H9 (cell line): ENCODE data around the gene LSP1. TPM values are rescaled to one million over a fixed set of nuclear protein-coding genes. Genes with fewer than 3 reads are reported as not detected.

ENCODE experiments used
- DNase-seq: peaks from one replicate; pipeline ENCODE4 v3.0.0-alpha.2; 2017
- H2AFZ ChIP-seq: one replicate; pipeline ENCODE4 v1.6.1; 2013; ENCODE audit warnings: mild to moderate bottlenecking, low read length, control low read depth, moderate library complexity
- H2AK5ac ChIP-seq: 2 replicates; pipeline ENCODE4 v1.6.1; 2013; ENCODE audit warnings: low read length, control low read depth, mixed read lengths; ENCODE audit not compliant: insufficient read length
- H2BK120ac ChIP-seq: one replicate; pipeline ENCODE4 v1.6.1; 2013; ENCODE audit warnings: low read depth, mild to moderate bottlenecking, low read length, control low read depth, inconsistent platforms; ENCODE audit not compliant: poor library complexity, severe bottlenecking
- H2BK12ac ChIP-seq: 2 replicates; pipeline ENCODE4 v1.6.1; 2013; ENCODE audit warnings: low read length, control low read depth, mixed read lengths, low read depth; ENCODE audit not compliant: insufficient read length
- H2BK15ac ChIP-seq: 2 replicates; pipeline ENCODE4 v1.6.1; 2013; ENCODE audit warnings: low read depth, low read length, control low read depth
- H2BK20ac ChIP-seq: one replicate; pipeline ENCODE4 v1.6.1; 2013; ENCODE audit warnings: low read depth, mild to moderate bottlenecking, low read length, control low read depth, inconsistent platforms; ENCODE audit not compliant: poor library complexity, severe bottlenecking
- H2BK5ac ChIP-seq: 2 replicates; pipeline ENCODE4 v1.6.1; 2013; ENCODE audit warnings: low read length, control low read depth, mixed read lengths; ENCODE audit not compliant: insufficient read length
- H3K14ac ChIP-seq: 2 replicates; pipeline ENCODE4 v1.6.1; 2013; ENCODE audit warnings: low read length, control low read depth; ENCODE audit not compliant: insufficient read depth
- H3K18ac ChIP-seq: 2 replicates; pipeline ENCODE4 v1.6.1; 2013; ENCODE audit warnings: low read depth, mild to moderate bottlenecking, mixed read lengths, low read length, control low read depth; ENCODE audit not compliant: insufficient read length
- H3K23ac ChIP-seq: 2 replicates; pipeline ENCODE4 v1.6.1; 2013; ENCODE audit warnings: low read length, control low read depth, mixed read lengths, low read depth; ENCODE audit not compliant: insufficient read length
- H3K23me2 ChIP-seq: 2 replicates; pipeline ENCODE4 v1.6.1; 2013; ENCODE audit warnings: low read depth, mild to moderate bottlenecking, mixed read lengths, low read length, control low read depth; ENCODE audit not compliant: insufficient read length, poor library complexity, severe bottlenecking
- H3K27ac ChIP-seq: 2 replicates; pipeline ENCODE4 v1.5.1; 2013; ENCODE audit warnings: low read length, control low read depth, mixed read lengths, low read depth; ENCODE audit not compliant: insufficient read length
- H3K27me3 ChIP-seq: 2 replicates; pipeline ENCODE4 v1.6.1; 2013; ENCODE audit warnings: low read length, control low read depth, inconsistent platforms; ENCODE audit not compliant: insufficient read depth
- H3K4ac ChIP-seq: 2 replicates; pipeline ENCODE4 v1.6.1; 2013; ENCODE audit warnings: low read depth, mild to moderate bottlenecking, control low read depth, inconsistent platforms, low read length, moderate library complexity
- H3K4me1 ChIP-seq: 2 replicates; pipeline ENCODE4 v1.6.1; 2013; ENCODE audit warnings: low read length, control low read depth, inconsistent platforms; ENCODE audit not compliant: insufficient read depth
- H3K4me2 ChIP-seq: 2 replicates; pipeline ENCODE4 v1.6.1; 2013; ENCODE audit warnings: low read length, control low read depth, mixed read lengths; ENCODE audit not compliant: insufficient read length, insufficient read depth
- H3K56ac ChIP-seq: 2 replicates; pipeline ENCODE4 v1.6.1; 2013; ENCODE audit warnings: low read depth, mild to moderate bottlenecking, mixed read lengths, low read length, control low read depth; ENCODE audit not compliant: insufficient read length
- H3K79me1 ChIP-seq: 2 replicates; pipeline ENCODE4 v1.6.1; 2013; ENCODE audit warnings: low read depth, mild to moderate bottlenecking, moderate library complexity, low read length, control low read depth, inconsistent platforms; ENCODE audit not compliant: insufficient read depth, poor library complexity, severe bottlenecking
- H3K79me2 ChIP-seq: 2 replicates; pipeline ENCODE4 v1.6.1; 2013; ENCODE audit warnings: low read length, control low read depth, inconsistent platforms; ENCODE audit not compliant: insufficient read depth
- H3K9ac ChIP-seq: 2 replicates; pipeline ENCODE4 v1.6.1; 2013; ENCODE audit warnings: low read length, control low read depth, mixed read lengths; ENCODE audit not compliant: insufficient read length; ENCODE audit errors: extremely low read depth
- H3K9me3 ChIP-seq: one replicate; pipeline ENCODE4 v1.6.1; 2013; ENCODE audit warnings: low read depth, low read length, inconsistent platforms; ENCODE audit not compliant: control insufficient read depth
- H3T11ph ChIP-seq: one replicate; pipeline ENCODE4 v1.6.1; 2013; ENCODE audit warnings: mild to moderate bottlenecking, low read length, control low read depth, inconsistent platforms
- H4K20me1 ChIP-seq: one replicate; pipeline ENCODE4 v1.6.1; 2013; ENCODE audit not compliant: control insufficient read depth, insufficient read length, insufficient read depth
- H4K5ac ChIP-seq: 2 replicates; pipeline ENCODE4 v1.6.1; 2013; ENCODE audit warnings: low read depth, mild to moderate bottlenecking, mixed read lengths, low read length, control low read depth; ENCODE audit not compliant: insufficient read length
- H4K8ac ChIP-seq: replicated peaks from 2 replicates; pipeline ENCODE4 v1.6.1; 2013; ENCODE audit warnings: low read length, control low read depth, mixed read lengths, low read depth; ENCODE audit not compliant: insufficient read length
- H4K91ac ChIP-seq: 2 replicates; pipeline ENCODE4 v1.6.1; 2013; ENCODE audit warnings: low read depth, mild to moderate bottlenecking, moderate library complexity, mixed read lengths, low read length, control low read depth; ENCODE audit not compliant: insufficient read length
- H3K27ac Mint-ChIP-seq, 3 experiments: 2 replicates in 2 of 3; 3 replicates in 1 of 3; pipeline ENCODE4 v1.8.0; 2020 to 2021; ENCODE audit warnings: mixed read lengths in 3 of 3, mild to moderate bottlenecking in 1 of 3, moderate library complexity in 1 of 3
- H3K27me3 Mint-ChIP-seq: 2 replicates; pipeline ENCODE4 v1.8.0; 2021; ENCODE audit warnings: low read depth, mild to moderate bottlenecking, moderate library complexity, mixed read lengths
- H3K36me3 Mint-ChIP-seq, 3 experiments: 2 replicates in 2 of 3; 3 replicates in 1 of 3; pipeline ENCODE4 v1.8.0; 2020 to 2021; ENCODE audit warnings: low read depth in 3 of 3, mixed read lengths in 3 of 3; ENCODE audit not compliant: insufficient read depth in 1 of 3
- H3K4me1 Mint-ChIP-seq, 2 experiments: 2 replicates each; pipeline ENCODE4 v1.8.0; 2020; ENCODE audit warnings: mixed read lengths in 2 of 2
- H3K4me3 Mint-ChIP-seq, 2 experiments: 2 replicates in 1 of 2; 3 replicates in 1 of 2; pipeline ENCODE4 v1.8.0; 2020 to 2021; ENCODE audit warnings: mild to moderate bottlenecking in 2 of 2, mixed read lengths in 2 of 2, moderate library complexity in 1 of 2
- H3K9me3 Mint-ChIP-seq, 2 experiments: 2 replicates in 1 of 2; 3 replicates in 1 of 2; pipeline ENCODE4 v1.8.0; 2020; ENCODE audit warnings: mild to moderate bottlenecking in 2 of 2, mixed read lengths in 2 of 2, moderate library complexity in 1 of 2
- CTCF ChIP-seq: fragments of 200-600 bp; sonication (generic); conservative IDR thresholded peaks from 3 replicates; pipeline ENCODE4 v1.8.0; 2021; ENCODE audit warnings: antibody characterized with exemption, mild to moderate bottlenecking
- WGBS: extraction: QIAGEN DNeasy Blood & Tissue Kit; methylation state at CpG from one replicate; pipeline ENCODE4 v1.1.7; 2013; ENCODE audit warnings: missing lambda C conversion rate, low lambda C conversion rate, mixed read lengths; ENCODE audit not compliant: insufficient read length; ENCODE audit errors: extremely low coverage; 5-methylcytosine and 5-hydroxymethylcytosine counted together
- total RNA-seq: library from RNA; stranded (reverse); gene quantifications from 2 replicates; pipeline ENCODE4 v1.2.1, GENCODE V29; 2021

Gene LSP1
- total RNA-seq, 1 experiment from 2014 or later, result not detected

- no peak overlapping the region for H3K4me2 ChIP-seq
- no peak overlapping the region for H3T11ph ChIP-seq
- H2BK5ac ChIP-seq, result no peak overlapping the region
- no peak overlapping the region for H2AFZ ChIP-seq
- WGBS, result no CpG with 5 or more reads among the region's 35 CpGs
- H3K23me2 ChIP-seq, result peaks cover 3% of the 10 kb centered on the region
- H3K36me3 Mint-ChIP-seq, result no peaks in the 10 kb centered on the region
- H3K18ac ChIP-seq, result no peak overlapping the region
- H4K91ac ChIP-seq, result no peak overlapping the region
- H3K9ac ChIP-seq, result no peak overlapping the region
- no peaks in the 10 kb centered on the region for H3K4me1 ChIP-seq
- no peak overlapping the region for H4K8ac ChIP-seq
- H3K27ac ChIP-seq, result no peak overlapping the region
- peaks cover 18% of the 10 kb centered on the region for H3K27me3 Mint-ChIP-seq
- no peak overlapping the region for H2AK5ac ChIP-seq
- no peak overlapping the region for H2BK12ac ChIP-seq
- H3K23ac ChIP-seq, result no peak overlapping the region
- H2BK20ac ChIP-seq, result no peak overlapping the region
- no peak overlapping the region for H3K4me3 Mint-ChIP-seq
- H2BK15ac ChIP-seq, result no peak overlapping the region
- H2BK120ac ChIP-seq, result no peak overlapping the region
- no peak overlapping the region for H3K14ac ChIP-seq
- no peak for DNase-seq
- no peak overlapping the region for H3K4ac ChIP-seq
- no peak for TF ChIP-seq CTCF
- no peaks in the 10 kb centered on the region for H4K20me1 ChIP-seq
- H3K56ac ChIP-seq, result no peak overlapping the region
- no peaks in the 10 kb centered on the region for H3K79me2 ChIP-seq
- no peak overlapping the region for H3K27ac Mint-ChIP-seq
- H3K79me1 ChIP-seq, result no peaks in the 10 kb centered on the region
- H3K9me3 Mint-ChIP-seq, result no peaks in the 10 kb centered on the region
- H3K27me3 ChIP-seq, result no peaks in the 10 kb centered on the region
- H3K9me3 ChIP-seq, result no peaks in the 10 kb centered on the region
- no peak overlapping the region for H4K5ac ChIP-seq
- H3K4me1 Mint-ChIP-seq, result peaks cover 0 to 6% of the 10 kb centered on the region in 2 experiments; a peak in 1 of 4 replicates
Measured at GRCh38 chr11:1928891-1929541, 76.1 kb downstream of the LSP1 start.
